Endothelial cell of umbilical vein (primary cell): ENCODE measurements around the gene PACS1. TPM values are rescaled to one million over a fixed set of nuclear protein-coding genes. Genes with fewer than 3 reads are reported as not detected.

ENCODE experiments used
- BruUV-seq: library from RNA; stranded (reverse); fragments of 400-500 nt; replicated peaks from 2 replicates; lab custom pipeline; 2021; lab: Mats Ljungman, UMichigan
- CTCF ChIA-PET: fragments of 300-600, 350-600 bp; sonication (Branson Sonifier 250); formaldehyde crosslinking; loops from one replicate; lab custom pipeline; 2021; ENCODE audit warnings: antibody characterized with exemption, inconsistent platforms; lab: Charles Lee
- POLR2A ChIA-PET: fragments of 300-600, 350-600 bp; sonication (Branson Sonifier 250); formaldehyde crosslinking; loops from one replicate; lab custom pipeline; 2021; ENCODE audit warnings: antibody characterized with exemption, inconsistent platforms; lab: Charles Lee
- DNase-seq: peaks from one replicate; pipeline ENCODE4 v3.0.0-alpha.2; 2011; ENCODE audit warnings: low read depth, low spot score
- FAIRE-seq: peaks from 2 replicates; lab custom pipeline; 2011; peaks lifted over from hg19 to GRCh38; lab: Jason Lieb, UNC
- H2AFZ ChIP-seq: 2 replicates; pipeline ENCODE4 v1.6.0; 2012; ENCODE audit warnings: low read depth, low read length, control low read depth, inconsistent platforms
- H3K27ac ChIP-seq: 2 replicates; pipeline ENCODE4 v1.5.1; 2011; ENCODE audit warnings: low read depth, mild to moderate bottlenecking, control low read depth, low read length, moderate library complexity; ENCODE audit not compliant: insufficient read depth
- H3K27me3 ChIP-seq, 2 experiments: 2 replicates each; pipeline versions ENCODE4 v1.6.0 to v1.6.1; 2011; ENCODE audit warnings: low read length in 2 of 2, mixed read lengths in 1 of 2; ENCODE audit not compliant: control insufficient read depth in 2 of 2, insufficient read depth in 2 of 2
- H3K36me3 ChIP-seq, 2 experiments: 2 replicates in 1 of 2; 3 replicates in 1 of 2; pipeline ENCODE4 v1.5.1; 2011; ENCODE audit warnings: low read length in 2 of 2, mild to moderate bottlenecking in 1 of 2, moderate library complexity in 1 of 2; ENCODE audit not compliant: control insufficient read depth in 2 of 2, insufficient read depth in 2 of 2; ENCODE audit errors: extremely low read depth in 1 of 2
- H3K4me1 ChIP-seq: 3 replicates; pipeline ENCODE4 v1.5.1; 2011; ENCODE audit warnings: mild to moderate bottlenecking, low read length; ENCODE audit not compliant: control insufficient read depth, insufficient read depth; ENCODE audit errors: extremely low read depth
- H3K4me2 ChIP-seq: 2 replicates; pipeline ENCODE4 v1.6.1; 2011; ENCODE audit warnings: low read length, control low read depth, mixed read lengths; ENCODE audit not compliant: insufficient read depth
- H3K4me3 ChIP-seq, 3 experiments: fragments of 200-600 bp in 1 of 3; sonication (generic), shearing (Covaris generic) in 1 of 3; replicated peaks in 1 of 3; 2 replicates each; pipeline ENCODE4 v1.5.1; 2011 to 2016; ENCODE audit warnings: control low read depth in 3 of 3, low read length in 3 of 3, mild to moderate bottlenecking in 2 of 3, inconsistent platforms in 1 of 3, low read depth in 1 of 3, moderate library complexity in 1 of 3; ENCODE audit not compliant: insufficient read depth in 1 of 3
- H3K79me2 ChIP-seq: 2 replicates; pipeline ENCODE4 v1.6.0; 2012; ENCODE audit warnings: low read length, inconsistent platforms; ENCODE audit not compliant: control insufficient read depth, insufficient read depth
- H3K9ac ChIP-seq: replicated peaks from 2 replicates; pipeline ENCODE3; 2011; ENCODE audit warnings: low read length, control low read depth; ENCODE audit not compliant: insufficient read depth; ENCODE audit errors: extremely low read depth
- H3K9me1 ChIP-seq: replicated peaks from 3 replicates; pipeline ENCODE4 v1.6.0; 2011; ENCODE audit warnings: mild to moderate bottlenecking, low read length; ENCODE audit not compliant: control insufficient read depth, insufficient read depth; ENCODE audit errors: extremely low read depth
- H3K9me3 ChIP-seq: replicated peaks from 2 replicates; pipeline ENCODE4 v1.5.1; 2012; ENCODE audit warnings: low read length, inconsistent platforms; ENCODE audit not compliant: control insufficient read depth, insufficient read depth
- H4K20me1 ChIP-seq: replicated peaks from 2 replicates; pipeline ENCODE3; 2011; ENCODE audit warnings: mild to moderate bottlenecking, low read length; ENCODE audit not compliant: control insufficient read depth, insufficient read depth; ENCODE audit errors: extremely low read depth
- EZH2 ChIP-seq: IDR thresholded peaks from 2 replicates; pipeline ENCODE4 v1.6.1; 2012; ENCODE audit warnings: borderline replicate concordance, low read depth, mild to moderate bottlenecking, moderate library complexity, low read length, inconsistent platforms; ENCODE audit not compliant: severe bottlenecking
- FOS ChIP-seq: IDR thresholded peaks from 2 replicates; pipeline ENCODE4 v1.6.1; 2011; ENCODE audit warnings: mild to moderate bottlenecking, low read length, moderate library complexity, borderline replicate concordance; ENCODE audit not compliant: insufficient read depth
- GATA2 ChIP-seq: IDR thresholded peaks from 2 replicates; pipeline ENCODE4 v1.7.0; 2011; ENCODE audit warnings: low read depth, mild to moderate bottlenecking, moderate library complexity, mixed read lengths, low read length; ENCODE audit not compliant: insufficient read length, insufficient read depth
- JUN ChIP-seq: IDR thresholded peaks from 2 replicates; pipeline ENCODE4 v1.6.1; 2011; ENCODE audit warnings: borderline replicate concordance, low read depth; ENCODE audit not compliant: insufficient read length, insufficient read depth
- MAX ChIP-seq: IDR thresholded peaks from 2 replicates; pipeline ENCODE4 v1.6.1; 2011; ENCODE audit not compliant: insufficient read depth, insufficient read length
- MYC ChIP-seq: IDR thresholded peaks from one replicate; pipeline ENCODE4 v1.6.1; 2011; ENCODE audit warnings: mild to moderate bottlenecking, low read depth, low read length
- POLR2A ChIP-seq: IDR thresholded peaks from 2 replicates; pipeline ENCODE4 v1.6.1; 2012; ENCODE audit warnings: low read depth, mild to moderate bottlenecking, control low read depth, low read length
- POLR2AphosphoS5 ChIP-seq: IDR thresholded peaks from 2 replicates; pipeline ENCODE4 v1.6.1; 2012; ENCODE audit warnings: low read depth, mild to moderate bottlenecking, control low read depth, low read length, moderate library complexity; ENCODE audit not compliant: insufficient read depth
- dilution Hi-C: fragments of 300-500 bp; cut with MboI; formaldehyde crosslinking; loops from one replicate; pipeline ENCODE4 v1.15.0; 2019; ENCODE audit warnings: low sequenced_read_pairs; ENCODE audit not compliant: extremely low pct_ligation_motif_present
- intact Hi-C: fragments of 100-400 bp; cut with micrococcal nuclease; formaldehyde crosslinking; loops from one replicate; pipeline ENCODE4 v1.10.0; 2022
- polyA plus RNA-seq, 4 experiments: library from polyadenylated mRNA; depleted of rRNA in 3 of 4; stranded (reverse) in 3 of 4; unstranded in 1 of 4; fragments of >200 nt; gene quantifications; 2 replicates each; pipeline versions ENCODE4 v1.2.1 to v1.2.3, GENCODE V29; 2011 to 2012; ENCODE audit warnings: missing spikeins in 1 of 4
- total RNA-seq: library from RNA; stranded (reverse); gene quantifications from 2 replicates; pipeline ENCODE4 v1.2.3, GENCODE V29; 2021
- TF ChIP-seq, protein P1 (sequence below), 2 donors: IDR thresholded peaks; 1 replicate in 1 of 2; 2 replicates in 1 of 2; pipeline ENCODE4 v1.5.1; 2011; ENCODE audit warnings: low read length in 2 of 2, mild to moderate bottlenecking in 2 of 2, moderate library complexity in 2 of 2, control low read depth in 1 of 2, inconsistent platforms in 1 of 2, low read depth in 1 of 2; ENCODE audit not compliant: insufficient read depth in 1 of 2; ENCODE audit errors: extremely low read depth in 1 of 2

The PACS1 gene
- total and polyA plus RNA-seq, 2 donors (not counting 3 experiments of a cell fraction or from before 2014, with no cell fraction given), result 26.4 to 64.4 TPM

GRCh38 chr11:66235141-66235540 is 165.1 kb downstream of the PACS1 start:
- no peaks in the 10 kb centered on the region for H3K27me3 ChIP-seq
- POLR2A ChIA-PET, result no interaction called here
- no peaks in the 10 kb centered on the region for H3K79me2 ChIP-seq
- H4K20me1 ChIP-seq, result no peaks in the 10 kb centered on the region
- H3K4me1 ChIP-seq, result no peaks in the 10 kb centered on the region
- dilution Hi-C loops, result no loop called here
- no peak overlapping the region for H3K4me2 ChIP-seq
- no peak overlapping the region for H3K27ac ChIP-seq
- TF ChIP-seq EZH2 (no peak), FOS (no peak), MAX (no peak), POLR2AphosphoS5 (no peak), POLR2A (no peak), GATA2 (no peak), JUN (no peak), MYC (no peak)
- TF ChIP-seq, protein P1, sequence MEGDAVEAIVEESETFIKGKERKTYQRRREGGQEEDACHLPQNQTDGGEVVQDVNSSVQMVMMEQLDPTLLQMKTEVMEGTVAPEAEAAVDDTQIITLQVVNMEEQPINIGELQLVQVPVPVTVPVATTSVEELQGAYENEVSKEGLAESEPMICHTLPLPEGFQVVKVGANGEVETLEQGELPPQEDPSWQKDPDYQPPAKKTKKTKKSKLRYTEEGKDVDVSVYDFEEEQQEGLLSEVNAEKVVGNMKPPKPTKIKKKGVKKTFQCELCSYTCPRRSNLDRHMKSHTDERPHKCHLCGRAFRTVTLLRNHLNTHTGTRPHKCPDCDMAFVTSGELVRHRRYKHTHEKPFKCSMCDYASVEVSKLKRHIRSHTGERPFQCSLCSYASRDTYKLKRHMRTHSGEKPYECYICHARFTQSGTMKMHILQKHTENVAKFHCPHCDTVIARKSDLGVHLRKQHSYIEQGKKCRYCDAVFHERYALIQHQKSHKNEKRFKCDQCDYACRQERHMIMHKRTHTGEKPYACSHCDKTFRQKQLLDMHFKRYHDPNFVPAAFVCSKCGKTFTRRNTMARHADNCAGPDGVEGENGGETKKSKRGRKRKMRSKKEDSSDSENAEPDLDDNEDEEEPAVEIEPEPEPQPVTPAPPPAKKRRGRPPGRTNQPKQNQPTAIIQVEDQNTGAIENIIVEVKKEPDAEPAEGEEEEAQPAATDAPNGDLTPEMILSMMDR (IDR thresholded peaks at IDR 0.05; ENCODE audit: extremely low read depth in 1 of 2, insufficient read depth in 1 of 2, low read depth in 1 of 2, low read length in 2 of 2), result no peak
- no peak overlapping the region for H3K4me3 ChIP-seq
- H3K9me1 ChIP-seq, result no peaks in the 10 kb centered on the region
- H3K36me3 ChIP-seq, result peaks cover 0 to 61% of the 10 kb centered on the region in 2 experiments
- no TSS peak for BruUV-seq
- intact Hi-C loops, result no loop called here
- CTCF ChIA-PET, result interaction anchor here (1.4 to 4.5 kb wide), 3 partner anchors 13 to 23 kb away, joined by 3 to 25 read pairs (median 4); no protein-coding TSS in a partner anchor
- no peak overlapping the region for H2AFZ ChIP-seq
- DNase-seq (no peak), FAIRE-seq (no peak)
- no peak overlapping the region for H3K9ac ChIP-seq
- no peaks in the 10 kb centered on the region for H3K9me3 ChIP-seq
